GM19240 (cell line): ENCODE measurements around the gene MAPK10.
"Not testable (repeated sequence)": the region's sequence is repeated elsewhere in the genome, so short reads cannot be mapped to it uniquely, and the experiment has no call there.

ENCODE experiments used
- DNase-seq: peaks from one replicate; pipeline ENCODE4 v3.0.0; 2011; ENCODE audit warnings: low spot score; ENCODE audit not compliant: insufficient read length

MAPK10 gene

DNA sequence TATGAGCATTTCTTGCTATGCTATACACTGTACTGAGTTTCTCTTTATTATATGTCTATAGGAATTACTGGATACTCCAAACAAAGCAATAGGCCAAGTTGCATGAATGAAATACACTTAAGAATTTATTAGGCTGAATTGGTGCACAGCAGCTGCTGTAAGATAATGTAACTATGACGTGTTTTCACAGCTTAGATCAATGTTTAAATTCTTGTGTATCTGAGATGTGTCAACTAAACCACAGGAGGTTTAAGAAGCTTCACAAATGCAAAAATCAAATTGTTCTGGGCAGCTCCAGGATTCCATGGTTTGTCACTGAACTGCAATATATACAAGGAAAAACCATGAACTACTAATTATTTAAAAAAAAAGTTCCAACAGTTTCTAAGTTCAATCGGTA is 156.7 kb downstream of the MAPK10 start:
- no peak for DNase-seq

DNA sequence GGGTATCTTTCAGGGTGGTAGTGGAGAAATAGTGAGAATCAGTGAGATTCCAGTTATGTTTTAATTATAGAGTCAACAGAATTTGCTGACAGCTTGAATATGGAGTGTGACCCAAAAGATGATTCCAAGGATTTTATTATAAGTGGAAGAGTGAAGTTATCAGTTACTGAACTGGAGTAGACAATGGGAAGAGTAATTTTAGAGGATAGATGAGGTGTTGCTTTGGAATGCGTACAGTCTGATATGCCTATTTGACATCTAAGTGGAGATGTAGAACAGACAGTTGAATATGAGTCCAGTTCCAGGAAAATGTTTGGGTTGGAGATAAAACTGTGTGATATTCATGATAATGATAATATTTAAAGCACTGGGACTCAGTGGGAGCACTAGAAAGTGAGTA is 174.2 kb downstream of the MAPK10 start:
- no peak for DNase-seq

DNA sequence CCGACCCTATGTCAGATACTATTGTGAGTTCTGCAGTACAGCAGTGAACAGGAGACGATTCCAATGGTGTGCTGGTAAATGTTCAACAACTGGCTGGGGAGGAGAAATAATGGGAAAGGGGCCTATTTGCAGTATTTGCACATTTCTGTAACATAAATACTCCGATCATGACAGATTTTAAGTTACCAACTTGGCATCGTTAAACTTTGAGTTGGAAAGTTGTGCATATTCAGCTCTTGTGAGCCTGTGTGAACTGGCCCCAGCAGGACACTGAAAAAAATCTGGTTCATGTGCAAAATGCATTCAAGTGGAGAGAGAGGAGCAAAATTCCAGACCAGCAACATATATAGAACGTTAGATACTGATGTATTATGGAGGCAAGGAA is 175.0 kb downstream of the MAPK10 start:
- DNase-seq, result no peak

DNA sequence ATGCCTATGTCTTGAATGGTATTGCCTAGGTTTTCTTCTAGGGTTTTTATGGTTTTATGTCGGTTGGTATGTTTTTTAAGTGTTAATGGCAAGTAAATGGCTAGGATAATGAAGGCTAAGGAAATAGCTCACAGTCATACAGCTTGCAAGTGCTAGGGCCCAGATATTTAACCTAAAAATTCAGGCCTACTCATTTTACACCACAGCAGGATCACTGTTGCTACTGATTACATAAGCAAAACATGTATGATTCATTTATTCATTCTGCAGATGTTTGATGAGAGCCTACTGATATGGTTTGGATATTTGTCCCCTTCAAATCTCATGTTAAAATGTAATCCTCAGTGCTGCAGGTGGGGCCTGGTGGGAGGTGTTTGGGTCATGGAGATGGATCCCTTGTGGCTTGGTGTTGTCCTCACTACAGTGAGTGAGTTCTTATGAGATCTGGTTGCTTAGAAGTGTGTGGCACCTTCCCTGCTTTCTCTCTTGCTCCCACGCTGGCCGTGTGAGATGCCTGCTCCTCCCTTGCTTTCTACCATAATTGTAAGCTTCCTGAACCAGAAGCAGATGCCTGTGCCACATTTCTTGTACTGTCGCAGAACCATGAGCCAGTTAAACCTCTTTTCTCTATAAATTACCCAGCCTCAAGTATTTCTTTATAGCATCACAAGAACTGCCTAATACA is 175.5 kb downstream of the MAPK10 start:
- DNase-seq, result no peak

DNA sequence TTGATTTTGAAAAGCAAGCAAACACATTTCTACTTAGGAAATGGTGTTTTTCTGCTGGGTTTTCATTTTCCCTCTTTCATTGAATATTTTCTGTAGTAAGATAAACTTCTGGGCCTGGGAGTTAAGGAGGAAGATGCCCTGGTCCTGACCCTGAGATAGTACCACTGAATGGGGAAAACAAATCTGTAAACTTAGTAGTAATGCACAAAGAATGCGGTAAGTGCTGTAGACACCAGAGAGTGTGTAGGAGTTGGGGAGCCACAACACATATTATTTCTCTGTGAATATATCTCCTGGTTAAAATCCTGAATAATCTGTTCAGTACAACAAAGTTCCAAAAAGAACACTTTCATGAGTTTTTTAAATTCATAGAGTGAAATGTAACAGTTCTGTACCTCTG is 178.3 kb downstream of the MAPK10 start:
- no peak for DNase-seq

DNA sequence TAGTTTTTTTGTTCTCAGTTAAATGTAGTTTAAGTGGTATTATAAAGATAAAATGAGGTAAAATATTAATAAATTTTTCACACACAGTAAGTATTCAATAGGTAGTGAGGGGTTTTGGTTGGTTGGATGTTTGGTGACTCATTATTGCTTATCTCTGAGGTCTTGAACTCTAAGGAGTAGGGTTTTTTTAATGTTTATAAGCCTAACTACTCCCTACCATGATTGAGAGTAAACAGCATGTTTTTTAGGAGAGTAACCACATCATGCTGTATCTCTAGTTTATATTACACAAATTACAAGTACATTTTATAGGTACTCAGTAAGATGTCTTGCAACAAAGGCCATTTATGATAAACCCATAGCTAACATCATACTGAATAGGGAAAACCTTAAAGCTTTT is 181.6 kb downstream of the MAPK10 start:
- no peak for DNase-seq

DNA sequence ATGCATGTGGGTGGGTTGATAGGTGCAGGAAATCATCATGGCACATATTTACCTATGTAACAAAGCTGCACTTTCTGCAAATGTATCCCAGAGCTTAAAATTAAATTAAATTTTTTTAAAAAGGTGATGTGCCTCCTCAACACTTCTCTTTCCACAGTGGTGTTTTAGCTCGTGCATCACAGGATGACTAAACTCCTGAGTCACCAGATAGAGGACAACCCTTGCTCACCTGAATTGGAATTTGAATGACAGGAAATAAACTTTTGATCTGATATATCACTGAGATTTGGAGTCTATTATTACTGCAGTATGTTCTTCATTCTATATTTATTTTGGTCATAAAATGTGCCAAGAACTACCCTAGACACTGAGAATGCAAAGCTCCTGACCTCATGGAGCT is 185.3 kb downstream of the MAPK10 start:
- DNase-seq, result no peak

DNA sequence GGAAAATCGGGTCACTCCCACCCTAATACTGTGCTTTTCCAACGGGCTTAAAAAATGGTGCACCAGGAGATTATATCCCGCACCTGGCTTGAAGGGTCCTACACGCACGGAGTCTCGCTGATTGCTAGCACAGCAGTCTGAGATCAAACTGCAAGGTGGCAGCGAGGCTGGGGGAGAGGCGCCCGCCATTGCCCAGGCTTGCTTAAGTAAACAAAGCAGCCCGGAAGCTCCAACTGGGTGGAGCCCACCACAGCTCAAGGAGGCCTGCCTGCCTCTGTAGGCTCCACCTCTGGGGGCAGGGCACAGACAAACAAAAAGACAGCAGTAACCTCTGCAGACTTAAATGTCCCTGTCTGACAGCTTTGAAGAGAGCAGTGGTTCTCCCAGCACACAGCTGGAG is 191.5 kb downstream of the MAPK10 start:
- not testable (repeated sequence) for DNase-seq

DNA sequence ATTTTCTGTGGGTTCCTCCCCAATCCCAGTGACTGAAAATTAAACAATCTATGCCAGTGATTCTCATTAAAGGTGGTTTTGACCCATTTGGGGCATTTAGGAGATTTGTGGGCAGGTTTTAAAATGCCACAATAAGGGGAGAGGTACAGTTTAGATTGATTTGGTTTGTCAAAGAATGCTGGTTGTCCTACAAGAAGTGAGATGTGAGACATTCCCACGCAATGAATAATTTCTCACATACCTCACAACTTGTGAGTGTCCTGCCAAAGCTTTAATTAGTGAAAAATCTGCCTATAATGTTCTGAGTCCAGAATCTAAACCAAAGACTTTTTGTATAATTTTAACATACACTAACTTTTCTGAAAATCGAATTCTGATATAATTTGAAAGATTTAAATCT is 199.4 kb downstream of the MAPK10 start:
- DNase-seq, result no peak

DNA sequence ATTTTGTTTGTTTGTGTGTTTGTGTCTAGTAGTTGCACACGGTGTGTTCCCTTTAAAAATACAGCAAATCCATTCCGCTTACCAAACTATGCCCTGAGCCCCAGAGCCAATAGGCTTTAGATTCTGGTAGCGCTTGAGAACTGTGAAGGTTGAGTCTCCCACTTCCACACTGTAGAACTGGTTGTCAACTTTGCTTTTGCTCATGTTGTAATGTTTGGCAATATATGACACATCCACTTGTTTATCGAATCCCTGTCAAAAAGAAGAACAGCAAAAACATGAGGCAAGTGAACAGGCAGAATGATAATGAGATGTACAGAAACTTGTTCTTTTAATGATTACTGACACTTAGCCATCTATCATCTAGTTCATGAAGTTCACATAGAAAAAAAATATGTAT is 200.6 kb downstream of the MAPK10 start:
- DNase-seq, result no peak

DNA sequence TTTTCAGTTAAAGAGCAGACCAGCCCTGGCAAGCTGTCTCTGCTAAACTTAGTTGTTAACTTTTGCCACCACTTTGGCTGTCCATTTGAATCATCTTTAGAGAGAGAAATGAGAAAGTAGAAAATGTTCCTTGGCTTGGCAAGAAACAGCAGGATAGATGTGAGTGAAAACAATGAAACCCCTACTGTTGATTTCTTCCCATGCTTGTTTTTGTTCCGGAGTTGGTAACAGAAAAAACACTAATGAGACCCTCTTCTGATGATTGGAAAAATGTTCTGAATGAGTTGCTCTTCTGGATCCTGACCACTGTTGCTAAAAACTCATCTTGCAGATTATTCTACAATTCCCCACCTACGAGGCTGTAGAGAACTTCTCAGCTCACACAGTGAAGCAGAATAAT is 203.3 kb downstream of the MAPK10 start:
- no peak for DNase-seq

DNA sequence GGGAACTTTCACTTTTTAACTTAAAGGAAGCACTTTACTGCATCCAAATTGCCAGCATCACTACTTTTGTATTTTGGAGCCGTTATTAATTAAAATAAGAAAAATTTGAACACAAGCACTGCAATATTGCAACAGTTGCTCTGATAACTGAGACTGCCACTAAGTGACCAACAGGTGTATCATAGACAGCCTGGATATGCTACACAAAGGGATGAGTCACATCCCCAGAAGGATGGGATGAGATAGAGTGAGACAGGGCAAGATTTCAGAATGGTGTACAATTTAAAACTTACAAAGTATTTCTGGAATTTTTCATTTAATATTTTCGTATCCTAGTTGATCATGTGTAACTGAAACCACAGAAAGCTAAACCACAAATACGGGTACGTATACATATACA is 204.1 kb downstream of the MAPK10 start:
- DNase-seq, result no peak

DNA sequence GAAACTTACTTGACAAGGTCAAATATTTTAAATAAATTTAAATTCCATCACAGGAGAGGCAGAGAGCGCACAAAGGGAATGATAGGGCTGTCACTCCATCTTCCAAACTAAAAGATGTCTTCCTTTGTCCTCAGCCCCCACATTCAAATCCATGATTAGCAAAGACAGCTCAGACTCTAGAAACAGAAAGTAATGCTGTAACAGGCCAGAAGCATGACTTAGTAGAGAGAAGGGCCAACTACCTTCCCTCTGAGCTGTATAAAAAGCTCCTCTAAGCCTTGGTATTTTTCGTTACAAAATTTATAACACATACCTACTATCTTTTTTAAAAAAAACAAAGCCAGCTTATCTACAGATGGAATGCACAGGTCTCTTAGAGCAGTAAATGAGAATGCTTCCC is 207.4 kb downstream of the MAPK10 start:
- no peak for DNase-seq

DNA sequence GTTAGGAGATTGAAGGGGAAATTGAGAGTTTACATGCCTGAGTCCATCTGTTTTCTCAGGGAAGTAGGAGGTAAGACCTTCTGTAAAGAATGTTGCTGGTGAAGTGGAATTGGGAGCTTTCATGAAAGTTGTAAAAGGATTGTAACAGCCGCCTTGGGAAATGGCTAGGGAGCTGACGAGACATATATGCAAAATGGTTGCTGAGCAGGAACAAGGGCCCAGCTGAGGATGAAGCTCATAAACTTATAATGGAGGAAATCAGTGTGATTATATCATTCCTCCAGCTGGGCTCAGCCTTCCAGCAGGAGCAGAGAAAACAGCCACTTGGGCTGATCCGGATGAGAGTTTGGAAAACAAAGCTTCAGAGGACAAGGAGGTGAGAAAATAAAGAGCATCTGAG is 208.7 kb downstream of the MAPK10 start:
- DNase-seq, result no peak

DNA sequence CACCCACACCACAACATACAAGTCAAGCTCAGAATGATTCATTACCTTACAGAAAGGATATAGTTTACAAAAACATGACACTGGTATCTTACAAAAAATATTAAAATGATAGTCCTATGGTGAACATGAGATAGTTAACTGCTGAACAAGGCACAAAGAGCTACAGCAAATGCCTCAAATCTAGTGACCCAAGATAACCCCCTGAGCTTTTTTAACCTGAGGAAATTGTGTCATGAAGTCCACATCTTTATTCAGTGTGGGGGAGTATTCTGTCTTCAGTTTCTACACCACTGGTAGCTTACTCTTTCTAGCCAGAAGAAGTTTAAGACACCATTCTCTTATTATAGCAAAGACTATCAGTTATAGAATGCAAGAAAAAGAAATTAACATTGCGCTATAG is 218.7 kb downstream of the MAPK10 start:
- no peak for DNase-seq

DNA sequence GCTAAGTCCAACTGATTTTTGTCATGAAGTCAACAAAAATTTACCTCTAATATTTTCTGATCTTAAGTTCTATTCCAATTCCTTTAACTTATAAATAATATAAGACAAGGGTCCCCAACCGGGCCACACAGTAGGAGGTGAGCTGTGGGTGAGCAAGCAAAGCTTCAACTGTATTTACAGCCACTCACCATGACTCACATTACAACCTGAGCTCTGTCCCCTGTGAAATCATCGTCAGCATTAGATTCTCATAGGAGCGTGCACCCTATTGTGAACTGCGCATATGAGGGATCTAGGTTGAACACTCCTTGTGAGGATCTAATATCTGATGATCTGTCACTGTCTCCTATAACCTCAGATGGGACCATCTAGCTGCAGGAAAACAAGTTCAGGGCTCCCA is 227.4 kb downstream of the MAPK10 start:
- no peak for DNase-seq

DNA sequence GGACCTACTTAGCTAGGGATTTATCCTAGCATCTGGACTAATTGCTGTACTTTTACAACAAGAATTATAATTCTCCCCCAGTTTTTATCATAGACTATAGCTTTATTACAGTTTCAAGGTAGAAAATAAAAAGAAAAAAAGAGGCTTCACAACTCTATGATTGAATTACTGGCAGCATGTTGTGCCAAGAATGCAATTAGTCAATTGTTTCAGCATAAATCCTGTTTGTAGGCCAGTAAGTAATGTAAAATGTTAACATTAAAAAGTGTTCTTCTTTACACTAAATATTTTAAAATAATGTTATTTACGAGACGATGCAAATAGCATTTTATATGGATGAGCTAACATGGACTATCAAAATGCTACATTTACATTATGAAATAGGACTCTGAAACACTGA is 228.4 kb downstream of the MAPK10 start:
- DNase-seq, result no peak

DNA sequence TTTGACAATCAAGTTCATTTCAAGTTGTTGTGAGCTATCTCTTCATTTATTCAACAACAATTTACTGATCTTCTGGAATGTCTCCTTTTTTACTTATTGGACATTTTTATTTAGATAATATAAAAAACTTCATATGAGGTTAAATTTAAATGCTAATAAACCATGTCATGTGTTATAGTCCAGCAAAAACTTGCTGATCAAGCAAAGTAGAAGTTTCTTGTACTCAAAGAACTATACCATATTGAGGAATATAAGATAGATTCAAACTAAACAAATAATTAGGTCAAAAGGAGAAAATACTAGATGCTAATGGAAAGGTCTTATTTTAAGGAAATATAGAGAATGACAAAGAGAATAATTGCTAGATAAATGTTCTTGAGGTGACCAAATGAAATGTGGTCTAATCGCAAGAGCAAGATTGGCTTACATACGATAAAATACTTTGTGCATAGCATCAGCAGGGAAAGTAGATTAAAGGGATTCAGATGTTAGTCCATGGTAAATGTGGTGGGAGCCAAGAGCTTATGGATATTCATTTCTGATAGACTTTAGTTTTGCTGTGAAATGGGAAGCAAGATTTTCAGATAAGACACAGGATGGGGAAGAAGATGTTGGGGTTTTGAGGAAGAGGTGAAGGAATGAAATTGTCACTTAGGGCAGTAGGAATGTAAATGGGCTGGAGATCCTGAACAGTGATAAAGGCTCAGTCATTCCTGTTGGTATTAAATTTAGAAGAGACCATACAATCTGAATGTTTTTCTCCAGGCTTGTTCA is 229.5 kb downstream of the MAPK10 start:
- no peak for DNase-seq

DNA sequence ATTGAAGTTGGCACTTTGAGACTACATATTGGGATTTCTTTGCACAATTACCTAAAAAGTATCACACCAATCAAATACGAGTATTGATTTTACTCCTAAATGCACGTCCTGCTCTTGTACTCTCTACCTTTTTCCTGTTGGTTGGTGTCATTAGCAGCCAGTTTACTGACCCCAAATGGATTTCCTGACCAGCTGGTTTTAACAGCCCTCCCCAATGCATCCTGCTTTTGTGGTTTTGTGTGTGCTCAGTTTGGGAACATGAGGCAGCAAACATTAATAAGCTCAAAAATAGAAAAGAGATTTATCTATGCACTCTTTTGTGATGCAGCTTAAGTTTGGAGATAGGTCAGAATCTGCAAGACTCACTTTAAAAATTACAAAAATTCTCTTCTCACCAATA is 230.3 kb downstream of the MAPK10 start:
- DNase-seq, result no peak

DNA sequence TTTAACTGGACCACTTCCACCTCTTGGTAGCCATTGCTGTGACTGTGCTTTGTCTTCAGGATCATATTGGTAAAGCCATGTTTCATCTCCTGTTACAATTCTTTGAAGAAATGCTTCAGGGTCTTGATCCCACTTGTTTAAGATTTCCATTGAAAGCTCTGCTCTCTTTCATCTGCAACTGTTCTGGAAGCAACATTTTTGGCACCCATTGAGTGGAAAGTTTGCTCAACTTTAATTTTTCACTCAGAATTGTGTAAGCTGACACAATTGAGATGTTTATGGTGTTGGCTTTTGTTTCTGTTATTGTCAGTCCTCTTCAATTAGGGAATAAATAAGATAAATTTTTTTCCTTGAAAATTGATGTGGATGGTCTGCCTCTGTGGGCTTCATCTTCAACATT is 237.4 kb downstream of the MAPK10 start:
- no peak for DNase-seq

DNA sequence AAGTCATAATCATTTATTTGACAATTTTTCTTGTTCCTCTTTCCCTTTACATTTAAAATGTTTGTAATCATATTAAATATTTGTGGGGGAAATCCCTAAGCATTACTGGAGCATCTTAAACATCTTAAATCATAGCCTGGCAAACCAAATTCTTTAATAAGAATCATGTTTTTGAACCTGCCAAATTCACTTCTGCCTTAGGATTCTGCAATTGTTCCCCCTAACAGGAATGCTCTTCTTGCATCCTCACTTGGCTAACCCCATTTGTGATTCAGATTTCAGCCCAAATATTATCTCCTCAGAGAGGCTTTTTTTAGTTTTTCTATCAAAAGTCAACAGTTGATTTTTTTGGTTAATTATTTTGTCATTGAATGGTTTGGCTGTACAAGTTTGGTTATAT is 241.1 kb downstream of the MAPK10 start:
- no peak for DNase-seq

DNA sequence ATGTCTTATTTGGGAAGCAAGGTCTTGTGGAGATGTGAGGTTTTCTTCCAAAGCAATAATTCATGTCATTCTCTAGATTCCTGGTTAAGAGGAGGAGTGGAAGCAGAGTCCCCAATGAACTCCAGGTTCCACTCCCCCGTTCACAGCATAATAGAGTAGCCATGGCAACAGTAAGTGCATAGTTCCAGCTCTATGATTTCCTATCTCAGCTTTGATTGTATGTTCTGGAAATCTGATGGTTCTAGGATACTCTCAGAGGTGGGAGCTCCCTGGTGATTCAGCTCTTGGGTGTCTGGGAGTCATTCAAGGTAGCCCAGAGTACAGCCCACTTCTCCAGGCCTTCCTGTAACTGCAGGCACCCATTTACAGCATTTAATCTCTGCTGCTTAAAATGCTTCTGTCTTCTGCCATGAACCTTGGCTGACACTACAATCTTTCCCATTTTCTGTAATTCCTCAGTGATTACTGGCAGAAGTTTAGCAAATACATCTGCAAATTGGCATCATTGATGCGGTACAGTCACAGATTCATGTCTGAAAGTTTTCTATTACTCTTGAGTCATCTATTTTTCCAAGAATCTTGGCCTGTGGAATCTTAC is 242.0 kb downstream of the MAPK10 start:
- DNase-seq, result no peak

DNA sequence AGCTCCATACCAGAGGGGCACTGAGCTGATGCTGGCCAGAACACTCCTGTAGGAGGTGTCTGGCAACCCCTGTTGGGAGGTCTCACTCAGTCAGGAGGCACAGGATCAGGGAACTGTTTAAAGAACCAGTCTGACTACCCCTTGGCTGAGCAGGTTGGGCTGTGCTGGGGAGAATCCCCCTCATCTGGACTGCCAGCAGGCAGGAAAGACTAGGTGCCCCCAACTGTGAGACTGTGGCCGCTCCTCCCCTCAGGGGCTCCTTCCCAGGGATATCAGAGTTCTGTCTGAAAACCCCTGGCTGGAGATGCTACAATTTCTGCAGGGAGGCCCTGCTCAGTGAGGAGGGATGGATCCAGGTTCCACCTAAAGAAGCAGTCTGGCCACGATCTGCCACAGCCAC is 245.3 kb downstream of the MAPK10 start:
- no peak for DNase-seq
